SK-N-MC (cell line): ENCODE results near the gene PDZRN4.

ENCODE experiments used
- EZH2 ChIP-seq: fragments of 200-600 bp; sonication (generic); IDR thresholded peaks from one replicate; pipeline ENCODE4 v1.6.1; 2017; ENCODE audit warnings: antibody characterized with exemption
- FOXP2 ChIP-seq: optimal IDR thresholded peaks from 2 replicates; pipeline ENCODE3; 2011; ENCODE audit warnings: mild to moderate bottlenecking, moderate library complexity; ENCODE audit not compliant: insufficient read depth; ENCODE audit errors: extremely low read length, control extremely low read depth
- POLR2AphosphoS5 ChIP-seq: IDR thresholded peaks from 2 replicates; pipeline ENCODE4 v1.6.1; 2012; ENCODE audit warnings: mild to moderate bottlenecking, low read depth, low read length, borderline replicate concordance

- no peak for TF ChIP-seq POLR2AphosphoS5
- no peak for TF ChIP-seq EZH2
- TF ChIP-seq FOXP2 = no peak
Observed at GRCh38 chr12:41189395-41190251, 1.5 kb downstream of the PDZRN4 start.
